Upper lobe of right lung (tissue), 1 donor: ENCODE measurements around the gene SRSF2. TPM values are rescaled to one million over a fixed set of nuclear protein-coding genes. Genes with fewer than 3 reads are reported as not detected.

Source experiments
- ATAC-seq: fragments of 200-7000 bp; cut with Tn5 transposase; one replicate; pipeline ENCODE4 v1.9.1; 2020; ENCODE audit warnings: mild to moderate bottlenecking, moderate library complexity
- DNase-seq: peaks from one replicate; pipeline ENCODE4 v3.0.0-alpha.2; 2020
- H3K27ac ChIP-seq: fragments of 200-600 bp; one replicate; pipeline ENCODE4 v1.8.0; 2022
- H3K27me3 ChIP-seq: fragments of 200-600 bp; one replicate; pipeline ENCODE4 v1.8.0; 2022; ENCODE audit warnings: mild to moderate bottlenecking
- H3K36me3 ChIP-seq: fragments of 200-600 bp; one replicate; pipeline ENCODE4 v1.8.0; 2022
- H3K4me1 ChIP-seq: fragments of 200-600 bp; one replicate; pipeline ENCODE4 v1.8.0; 2022
- H3K4me3 ChIP-seq: fragments of 200-600 bp; one replicate; pipeline ENCODE4 v1.8.0; 2022; ENCODE audit warnings: mild to moderate bottlenecking
- H3K9me3 ChIP-seq: fragments of 200-600 bp; one replicate; pipeline ENCODE4 v1.8.0; 2022
- CTCF ChIP-seq: fragments of 200-600 bp; IDR thresholded peaks from one replicate; pipeline ENCODE4 v1.8.0; 2022; ENCODE audit warnings: antibody characterized with exemption
- intact Hi-C: fragments of 100-400 bp; cut with DNase I; formaldehyde crosslinking; loops from one replicate; pipeline ENCODE4 v1.11.0; 2022
- microRNA-seq: library from miRNA; unstranded; fragments of <30 nt; microRNA quantifications from one replicate; pipeline ENCODE4 v1.2.0, GENCODE V29; 2020; ENCODE audit warnings: borderline microRNAs expressed
- total RNA-seq: library from RNA; stranded (reverse); fragmentation: NEBNext Ultra II Directional; extraction: Animal tissue kit (Norgen Biotek cat#: 25700); gene quantifications from one replicate; pipeline ENCODE4 v1.2.1, GENCODE V29; 2021
- donor health status: DM: no; HTN: yes; CAD: no; lungs with severe emphysema.

SRSF2 gene
- total RNA-seq, 1 donor from 2014 or later = 145 TPM

DNA sequence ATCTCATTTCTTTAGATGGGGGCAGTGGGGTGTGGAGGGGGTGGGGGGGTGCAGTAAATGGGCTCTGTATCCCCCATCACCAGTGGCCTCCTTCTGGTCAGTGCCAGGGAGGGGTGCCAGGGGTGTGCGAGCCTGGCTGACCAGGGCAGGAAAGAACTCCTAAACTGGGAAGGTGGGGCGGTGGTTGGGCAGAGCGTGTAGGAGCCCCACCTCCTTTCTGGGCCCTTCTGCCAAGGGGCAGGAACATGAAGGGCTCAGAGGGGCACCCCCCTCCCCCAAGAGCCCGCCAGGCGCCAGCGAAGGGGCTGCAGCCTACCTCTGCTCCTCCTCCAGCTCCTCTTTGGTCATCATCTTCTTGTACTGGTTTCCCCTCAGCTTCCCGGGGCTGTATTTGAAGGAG lies 52.4 kb downstream of the SRSF2 start:
- peaks cover 12% of the 10 kb centered on the region for H3K36me3 ChIP-seq
- H3K27me3 ChIP-seq = no peaks in the 10 kb centered on the region
- DNase-seq (no peak), ATAC-seq (no peak)
- TF ChIP-seq CTCF = no peak
- intact Hi-C loops = no loop called here
- H3K4me1 ChIP-seq = peaks cover 34% of the 10 kb centered on the region
- H3K27ac ChIP-seq = no peak overlapping the region
- no peak overlapping the region for H3K4me3 ChIP-seq
- no peaks in the 10 kb centered on the region for H3K9me3 ChIP-seq

Small RNA genes lying within 50 kb of the gene (microRNA-seq; reads per million reads assigned to microRNA genes)
- gene MIR636 = not detected

Other genes starting within 250 kb of the SRSF2 start
- 46.4 TPM for gene RHBDF2, start 235.9 kb downstream of the SRSF2 start, total RNA-seq
- gene CYGB, start 199.6 kb downstream of the SRSF2 start, total RNA-seq = 34.3 TPM
- 7.7 TPM for gene PRCD, start 197.3 kb downstream of the SRSF2 start, total RNA-seq
- gene ST6GALNAC2, start 151.5 kb downstream of the SRSF2 start, total RNA-seq = 24.5 TPM
- gene ST6GALNAC1, start 93.6 kb downstream of the SRSF2 start, total RNA-seq = 14.1 TPM
- 159 TPM for gene MXRA7, start 26.4 kb downstream of the SRSF2 start, total RNA-seq
- 29.6 TPM for gene JMJD6, start 10.7 kb downstream of the SRSF2 start, total RNA-seq
- 31.6 TPM for gene METTL23, start 10.5 kb downstream of the SRSF2 start, total RNA-seq
- 32.3 TPM for gene MFSD11, start 788 bp upstream of the SRSF2 start, total RNA-seq
- 2.0 TPM for gene MGAT5B, start 131.1 kb upstream of the SRSF2 start, total RNA-seq